GM19397 (cell line): ENCODE data around the gene COMMD4.

ENCODE experiments used
- ATAC-seq: cut with Tn5 transposase; IDR thresholded peaks from one replicate; pipeline ENCODE4 v1.9.1; 2021; ENCODE audit warnings: mild to moderate bottlenecking, moderate library complexity; ENCODE audit not compliant: unreplicated experiment

The COMMD4 gene

DNA sequence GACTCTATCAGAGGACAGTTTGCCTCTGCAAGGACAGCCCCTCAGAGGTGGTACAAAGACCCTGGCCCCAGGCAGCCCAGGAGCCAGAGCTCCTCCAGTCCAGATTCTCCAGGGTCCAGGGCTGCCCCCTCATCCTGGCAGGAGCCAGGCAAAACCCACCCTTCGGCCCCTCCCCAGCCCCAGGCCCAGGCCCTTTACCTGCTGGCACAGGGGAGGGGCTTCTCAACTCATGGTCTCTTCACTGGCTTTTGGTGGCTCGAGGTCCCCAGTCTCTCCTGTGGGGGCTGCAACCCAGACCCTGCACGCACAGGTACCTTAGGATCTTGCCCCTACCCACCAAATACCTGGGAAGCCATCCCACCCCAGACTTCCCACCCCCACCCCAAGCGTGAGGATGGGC, 19.5 kb downstream of the COMMD4 start:
- no peak for ATAC-seq

DNA sequence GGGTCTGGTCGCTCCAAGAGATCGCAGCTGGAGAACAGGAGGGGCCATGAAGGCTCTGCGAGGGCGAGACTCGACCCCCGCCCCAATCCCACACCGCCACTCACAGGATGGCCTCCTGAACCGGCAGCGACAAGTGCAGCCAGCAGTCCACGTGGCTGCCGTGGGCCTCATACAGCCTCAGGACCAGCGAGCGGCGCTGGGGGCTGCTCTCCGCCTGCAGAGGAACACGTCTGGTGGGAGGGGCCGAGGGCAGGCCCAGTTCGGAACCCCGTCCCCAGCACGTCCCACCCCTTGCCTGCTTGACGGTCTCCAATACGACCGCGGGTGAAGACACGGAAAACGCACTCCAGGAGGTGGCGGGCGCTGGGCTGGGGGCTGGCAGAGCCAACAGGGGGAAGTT, 20.1 kb downstream of the COMMD4 start:
- no peak for ATAC-seq

DNA sequence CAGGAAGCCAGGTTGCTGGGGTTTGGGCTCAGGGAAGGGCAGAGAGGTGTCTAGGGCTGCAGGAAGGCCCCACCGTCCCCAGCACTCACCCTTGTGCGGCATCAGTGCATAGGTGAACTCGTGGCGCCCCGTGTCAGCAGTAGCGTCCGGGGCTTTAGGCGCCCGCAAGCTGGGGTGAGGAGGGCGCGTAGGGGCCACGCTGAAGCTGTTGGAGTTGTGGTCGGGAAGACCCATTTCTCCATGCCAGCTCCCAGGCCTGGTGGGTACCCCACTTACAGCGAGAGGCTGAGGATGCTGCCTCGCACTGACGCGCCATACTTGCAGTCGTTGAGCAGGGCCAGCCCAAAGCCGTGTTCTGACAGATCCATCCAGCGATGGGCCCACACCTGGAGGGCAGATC, 20.7 kb downstream of the COMMD4 start:
- no peak for ATAC-seq

DNA sequence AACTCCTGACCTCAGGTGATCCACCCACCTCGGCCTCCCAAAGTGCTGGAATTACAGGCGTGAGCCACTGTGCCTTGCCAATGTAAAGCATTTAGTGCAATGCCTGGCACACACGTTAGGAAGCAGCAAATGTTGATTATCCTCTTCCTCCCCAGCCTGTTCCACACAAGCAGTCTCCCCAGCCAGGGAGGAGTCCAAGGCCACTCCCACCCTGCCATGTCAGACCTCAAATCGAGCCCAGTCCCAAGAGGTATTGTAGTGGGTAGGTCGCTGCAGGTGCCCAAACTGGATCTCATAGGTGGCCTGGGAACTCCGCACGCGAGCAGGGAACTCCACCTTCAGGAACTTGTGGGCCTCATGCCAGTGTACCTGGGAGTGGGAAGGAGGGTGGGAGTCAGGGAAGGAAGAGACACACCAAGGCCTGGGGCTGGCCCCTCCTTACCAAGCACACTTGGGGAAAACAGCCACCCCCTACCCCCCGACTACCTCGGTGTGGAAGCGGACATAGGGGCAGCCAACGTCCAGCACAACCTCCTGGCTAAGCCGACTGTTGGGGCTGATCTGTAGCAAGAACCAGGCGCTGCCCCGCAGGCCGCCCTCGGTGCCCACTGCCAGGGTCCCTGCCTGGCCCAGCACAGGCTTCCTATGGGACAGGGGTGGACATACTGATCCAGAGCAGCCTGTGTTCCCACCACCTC, 22.3 kb downstream of the COMMD4 start:
- ATAC-seq, result no peak

DNA sequence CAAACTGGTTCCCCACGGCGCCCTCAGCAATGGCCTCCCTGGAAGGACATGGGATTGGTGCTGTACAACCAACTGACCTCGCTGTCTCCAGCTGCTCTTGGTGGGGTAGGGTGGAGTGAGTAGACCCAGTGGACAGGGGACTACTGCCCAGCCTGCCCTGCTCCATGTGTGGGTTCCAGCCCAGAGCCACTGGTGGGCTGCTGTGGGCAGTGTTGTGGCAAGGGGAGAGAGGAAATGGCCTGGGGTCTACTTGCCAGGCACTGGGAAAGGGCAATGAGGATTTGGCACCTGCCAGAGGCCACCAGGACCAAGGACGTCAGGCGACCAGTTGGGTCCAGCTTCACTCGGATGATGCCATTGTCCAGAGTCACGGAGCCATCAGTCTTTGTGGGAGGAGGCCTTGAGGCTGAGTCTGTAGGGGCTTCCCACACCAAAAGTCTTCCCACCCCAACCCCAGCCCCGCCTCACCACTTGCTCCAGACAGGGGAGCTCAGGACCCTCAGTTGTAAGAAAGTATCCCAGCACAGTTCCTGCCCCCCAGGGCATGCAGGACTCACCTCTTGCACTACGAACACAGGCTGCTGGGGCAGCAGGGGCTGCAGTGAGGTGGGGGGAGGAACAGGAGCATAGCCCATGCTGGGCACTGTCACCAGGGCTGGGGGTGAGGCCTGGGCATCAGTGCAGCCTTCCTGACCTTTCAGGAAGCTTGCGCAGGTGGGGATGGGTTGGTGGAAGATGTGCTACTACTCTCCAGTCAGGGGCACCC, 23.1 kb downstream of the COMMD4 start:
- ATAC-seq, result no peak

DNA sequence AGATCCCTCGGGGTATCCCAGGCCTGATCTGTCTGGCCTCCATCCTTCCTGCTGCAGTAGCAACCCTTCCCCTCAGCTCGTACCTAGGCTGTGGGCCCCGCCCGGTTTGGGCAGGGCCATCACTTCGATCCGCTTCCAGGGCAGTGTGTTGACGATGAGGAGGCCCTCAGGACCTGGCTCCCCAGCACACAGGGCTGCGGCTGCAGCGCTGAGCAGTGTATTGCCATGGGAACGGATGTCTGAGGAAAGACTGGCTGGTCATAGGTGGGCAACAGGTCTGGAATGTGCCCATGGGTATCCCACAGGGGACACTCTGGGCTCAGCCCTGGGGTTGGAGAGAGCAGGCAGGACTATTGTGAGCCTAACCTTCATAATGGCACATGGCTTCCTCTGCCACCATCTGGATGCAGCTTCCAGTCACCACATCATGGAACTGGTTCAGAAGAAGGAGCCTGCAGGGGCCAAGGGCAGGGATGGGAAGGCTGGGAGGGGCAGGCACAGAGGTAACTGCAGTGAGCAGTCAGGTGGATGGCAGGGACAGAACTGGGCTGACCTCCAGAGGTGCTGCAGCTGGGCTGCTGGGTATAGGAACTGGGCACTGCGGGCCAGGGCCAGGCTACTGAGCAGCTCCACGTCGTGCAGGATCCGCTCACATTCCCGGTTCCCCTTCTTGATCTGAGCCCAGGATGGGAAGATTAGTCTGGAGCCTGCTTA, 23.8 kb downstream of the COMMD4 start:
- no peak for ATAC-seq

DNA sequence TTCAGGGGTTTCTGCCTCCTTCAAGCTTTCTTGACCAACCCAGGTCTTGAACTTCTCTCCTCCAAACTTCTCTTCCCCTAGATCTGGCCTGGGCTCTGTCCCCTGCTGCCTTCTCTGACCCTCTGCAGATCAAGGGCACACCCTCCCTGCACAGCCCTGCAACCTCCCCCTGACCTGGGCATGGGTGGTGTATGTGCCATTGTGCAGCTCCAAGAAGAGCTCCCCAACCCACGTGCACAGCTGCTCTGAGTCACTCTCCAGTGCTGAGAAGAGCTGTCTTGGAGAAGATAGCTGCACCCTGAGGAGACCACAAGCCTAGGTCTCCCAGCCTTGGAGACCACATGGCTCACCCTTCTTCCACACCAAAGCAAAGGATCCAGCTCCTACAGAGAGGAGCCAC, 24.5 kb downstream of the COMMD4 start:
- ATAC-seq, result no peak

DNA sequence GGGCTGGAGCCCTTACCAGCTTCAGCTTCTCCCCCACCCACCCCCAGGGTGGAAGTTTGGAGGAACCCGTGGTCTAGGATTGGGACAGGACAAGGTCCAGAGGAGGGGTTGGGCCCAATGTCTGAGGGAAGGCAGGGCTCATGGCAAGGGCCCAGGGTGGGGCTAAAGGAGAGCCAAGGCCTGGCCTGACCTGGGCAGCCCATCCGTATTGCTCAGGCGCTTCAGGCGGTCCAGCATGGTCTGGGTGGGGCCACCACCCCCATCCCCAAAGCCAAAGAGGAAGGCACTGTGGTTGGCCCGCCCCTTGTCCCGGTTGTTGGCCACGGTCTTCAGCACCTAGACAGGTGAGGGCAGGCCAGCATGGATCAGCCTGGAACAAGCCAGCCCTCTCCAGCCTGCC, 25.0 kb downstream of the COMMD4 start:
- ATAC-seq, result no peak

DNA sequence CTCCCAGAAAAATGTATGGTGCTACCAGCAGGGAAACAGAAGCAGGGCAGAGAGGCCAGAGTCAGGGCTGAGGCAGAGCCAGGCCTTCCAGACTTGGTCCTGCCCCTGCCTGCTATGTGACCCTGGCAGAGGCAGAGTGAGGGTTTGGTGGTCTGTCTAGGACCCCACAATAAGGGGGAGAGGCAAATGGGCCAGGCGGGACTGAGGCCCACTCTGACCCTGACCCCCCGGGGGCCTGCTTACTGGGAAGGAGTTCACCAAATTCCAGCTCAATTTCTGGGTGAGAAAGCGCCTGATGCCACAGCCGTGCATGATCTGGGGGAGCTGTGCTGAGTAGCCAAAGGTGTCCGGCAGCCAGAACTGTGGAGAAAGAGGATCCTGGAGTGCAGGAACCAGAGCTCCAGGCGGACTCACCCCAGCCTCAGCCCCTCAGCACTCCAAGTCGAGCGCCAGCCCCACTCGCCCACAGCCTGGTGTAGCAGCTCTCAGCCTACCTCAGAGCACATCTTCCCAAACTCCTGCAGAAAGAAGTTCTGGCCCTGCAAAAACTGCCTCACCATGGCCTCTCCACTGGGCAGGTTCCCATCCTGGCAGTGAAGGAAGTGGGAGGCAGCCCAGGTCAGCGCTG, 25.6 kb downstream of the COMMD4 start:
- no peak for ATAC-seq

DNA sequence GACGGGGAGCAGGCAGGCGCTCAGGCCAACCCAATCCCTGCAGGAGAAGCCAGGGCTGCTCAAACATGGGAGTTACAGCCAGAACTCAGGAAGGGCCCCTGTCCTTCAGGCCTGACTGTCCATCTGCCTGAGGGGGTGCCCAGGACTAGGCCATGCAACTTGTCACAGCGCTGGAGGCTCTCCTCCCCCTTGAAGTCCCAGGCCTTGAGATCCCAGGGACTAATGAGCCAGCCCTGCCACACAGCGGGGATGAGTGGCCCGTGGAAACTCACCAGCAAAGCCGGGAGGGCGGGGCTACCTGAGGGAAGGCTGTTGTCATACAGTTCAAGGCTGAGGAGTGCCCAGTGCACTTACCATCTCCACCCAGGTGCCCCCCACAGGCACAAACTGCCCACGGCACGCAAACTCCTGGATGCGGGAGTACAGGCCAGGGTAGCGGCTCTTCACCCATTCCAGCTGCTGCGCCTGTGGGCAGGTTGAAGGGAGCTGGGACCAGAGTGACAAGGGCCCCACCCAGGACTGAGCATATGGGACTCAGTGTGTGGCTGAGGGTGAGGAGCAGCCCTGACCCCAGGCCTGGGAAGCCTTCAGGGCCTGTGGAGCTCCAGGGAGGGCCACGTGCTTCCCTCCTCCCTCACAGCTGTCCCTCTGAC, 26.3 kb downstream of the COMMD4 start:
- no peak for ATAC-seq

DNA sequence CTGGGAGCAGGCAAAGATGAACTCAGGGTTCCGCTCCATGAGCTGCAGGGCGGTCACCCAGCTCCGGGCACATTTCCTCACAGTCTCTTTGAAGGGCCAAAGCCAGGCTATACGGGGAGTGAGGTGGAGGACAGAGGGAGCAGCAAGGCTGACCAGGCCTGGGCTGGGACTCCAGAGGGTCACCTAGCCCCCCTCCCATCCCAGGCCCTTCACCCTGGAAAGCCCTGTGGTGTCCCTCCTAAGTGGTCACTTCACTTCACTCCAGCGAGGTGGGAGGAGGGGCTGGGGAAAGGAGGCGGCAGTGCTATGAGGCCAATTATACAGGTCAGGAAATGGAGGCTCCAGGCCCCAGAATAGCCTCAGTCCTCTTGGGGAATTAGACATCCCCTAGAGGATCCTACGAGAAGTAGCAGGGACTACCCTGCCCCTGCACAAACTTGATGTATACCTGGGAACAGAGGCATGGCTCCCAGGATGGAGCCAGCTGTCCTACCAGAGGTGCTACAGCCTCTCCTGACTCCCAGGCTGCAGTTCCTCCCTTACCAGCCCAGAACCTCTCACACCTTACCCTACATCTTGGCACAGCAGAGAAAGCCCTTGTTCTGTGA, 26.9 kb downstream of the COMMD4 start:
- no peak for ATAC-seq

DNA sequence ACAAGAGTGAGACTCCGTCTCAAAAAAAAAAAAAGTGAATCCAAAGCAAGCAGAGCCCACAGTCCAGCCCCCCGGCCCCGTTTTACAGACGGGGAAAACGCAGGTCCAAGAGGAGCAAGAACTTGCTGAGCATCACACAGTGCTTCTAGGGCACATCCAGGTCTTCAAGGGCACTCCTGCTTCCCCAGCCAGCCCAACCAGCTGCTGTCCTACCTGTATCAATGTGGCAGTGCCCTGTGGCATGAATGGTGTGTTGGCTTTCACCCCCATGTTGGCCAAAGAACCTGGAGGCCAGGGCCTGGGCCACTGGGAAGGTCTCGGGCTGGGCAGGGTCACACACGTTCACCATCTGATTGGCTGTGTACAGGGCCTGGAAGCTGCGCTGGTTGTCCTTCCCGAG, 27.9 kb downstream of the COMMD4 start:
- ATAC-seq, result no peak

DNA sequence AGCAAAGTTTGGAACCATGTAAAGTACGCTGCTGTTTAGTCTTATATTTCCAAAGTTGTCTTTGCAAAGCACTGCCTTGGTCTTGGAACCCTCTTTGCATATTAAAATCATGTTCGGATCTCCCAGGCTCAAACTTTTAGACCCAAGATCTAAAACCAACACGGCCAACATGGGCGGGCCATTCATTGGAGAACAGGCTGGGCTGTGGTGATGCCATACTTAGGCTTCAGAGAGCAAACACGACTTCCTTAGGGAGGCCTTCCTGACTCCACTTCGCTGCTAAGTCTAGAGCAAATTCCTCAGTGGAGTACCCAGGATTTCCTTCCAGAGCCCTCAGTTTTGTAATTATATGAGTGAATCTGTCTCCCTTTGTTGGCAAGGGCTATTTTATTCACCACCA, 29.0 kb downstream of the COMMD4 start:
- ATAC-seq, result no peak

DNA sequence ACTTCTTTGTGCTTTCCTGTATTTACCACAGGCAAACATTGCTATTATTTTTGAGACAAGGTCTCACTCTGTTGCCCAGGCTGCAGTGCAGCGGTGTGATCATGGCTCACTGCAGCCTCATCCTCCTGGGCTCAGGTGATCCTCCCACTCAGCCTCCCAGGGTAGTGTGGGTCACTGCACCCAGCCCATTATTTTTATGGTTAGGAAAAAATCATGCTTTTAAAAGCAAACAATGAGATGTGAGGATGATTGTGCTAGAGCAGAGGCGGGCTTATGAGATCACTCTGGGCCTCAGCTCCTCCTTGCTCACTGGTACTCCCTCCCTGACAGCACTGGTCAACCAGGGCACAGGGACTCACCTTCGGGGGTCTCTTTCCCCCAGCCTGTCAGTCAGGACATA, 30.3 kb downstream of the COMMD4 start:
- ATAC-seq, result no peak

DNA sequence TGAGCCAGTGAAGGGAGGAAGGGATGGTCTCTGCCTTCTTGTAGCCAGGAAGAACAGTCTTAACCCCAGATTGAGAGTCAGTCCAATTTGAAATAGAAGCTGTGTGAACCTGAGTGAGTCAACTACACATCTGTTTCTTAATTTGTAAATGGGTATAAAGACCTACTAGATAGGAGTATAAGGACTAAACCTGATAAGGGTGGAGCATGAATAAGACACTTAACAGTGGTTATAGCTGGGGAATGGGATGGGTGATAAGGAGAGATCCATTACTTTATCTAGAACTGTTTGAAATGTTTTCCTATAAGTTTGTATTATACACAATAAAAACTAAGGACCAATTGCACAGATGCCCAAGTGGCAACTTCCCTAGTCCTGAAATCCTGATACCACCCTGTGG, 31.1 kb downstream of the COMMD4 start:
- ATAC-seq, result no peak

DNA sequence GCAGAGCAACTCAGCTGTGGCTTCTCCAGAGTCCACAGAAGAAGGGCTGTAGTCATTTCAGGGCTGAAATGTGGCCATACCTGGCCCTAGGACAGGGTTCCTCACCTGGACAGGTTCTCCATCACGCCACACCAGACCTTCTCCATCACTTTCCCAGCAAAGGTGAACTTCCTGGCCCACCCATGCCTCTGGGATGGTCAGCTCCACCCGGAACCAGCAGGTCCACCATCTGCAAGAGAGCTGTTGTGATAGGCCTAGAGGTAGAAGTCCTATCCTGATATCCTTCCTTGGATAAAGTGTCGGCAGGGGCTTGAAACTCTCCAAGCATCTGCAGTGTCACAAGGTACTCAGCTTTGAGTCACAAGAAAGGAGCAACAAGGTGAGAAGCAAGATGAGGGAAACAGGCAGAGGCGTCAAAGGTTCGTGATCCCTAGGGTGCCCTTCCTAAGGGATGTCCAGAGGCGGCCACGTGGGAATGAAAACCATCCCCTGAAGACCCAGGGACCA, 31.6 kb downstream of the COMMD4 start:
- no peak for ATAC-seq

DNA sequence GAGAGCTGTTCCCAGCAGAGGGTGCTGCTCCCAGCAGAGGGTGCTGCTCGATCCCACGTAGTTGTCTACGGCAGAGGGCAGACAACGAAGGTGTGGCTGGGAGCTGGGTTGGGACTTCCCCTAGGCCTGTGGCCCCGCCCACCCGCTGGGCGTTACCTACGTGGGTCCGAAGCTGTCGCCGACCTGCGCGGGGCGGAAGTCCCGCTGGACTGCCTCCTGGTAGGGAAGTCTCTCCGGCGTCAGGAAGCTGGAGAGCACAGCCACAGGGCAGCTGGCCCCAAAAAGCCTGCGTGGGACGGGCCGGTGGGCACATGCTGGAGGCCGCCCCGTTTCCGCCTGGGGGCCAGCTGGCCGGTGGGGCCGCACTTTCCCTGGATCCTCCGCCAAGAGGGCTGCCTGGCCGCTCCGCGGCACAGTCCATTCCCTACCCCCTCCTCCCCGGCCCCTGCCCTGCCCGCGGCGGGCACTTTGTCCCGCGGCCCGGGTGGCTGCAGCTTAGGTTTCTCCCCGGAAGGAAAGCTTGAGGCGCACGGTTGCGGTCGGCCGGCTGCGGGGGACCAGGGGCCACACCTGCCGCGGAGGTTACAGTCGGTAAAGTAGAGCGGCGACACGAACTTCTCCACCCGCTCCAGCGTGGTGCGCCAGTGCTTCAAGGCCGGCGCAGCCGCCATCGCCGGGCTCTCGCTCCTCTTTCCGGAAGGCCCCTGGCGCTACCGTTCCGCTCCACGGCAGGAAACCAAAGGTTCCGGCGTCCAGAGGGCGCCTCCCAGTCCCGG, 32.2 kb downstream of the COMMD4 start, which contains the start of gene MAN2C1:
MAN2C1 (minus strand) TSS at position 695 of the 776 bp plus-strand sequence; CDS start at position 671, 24 bp downstream.
- ATAC-seq, result peak; percentile 87

DNA sequence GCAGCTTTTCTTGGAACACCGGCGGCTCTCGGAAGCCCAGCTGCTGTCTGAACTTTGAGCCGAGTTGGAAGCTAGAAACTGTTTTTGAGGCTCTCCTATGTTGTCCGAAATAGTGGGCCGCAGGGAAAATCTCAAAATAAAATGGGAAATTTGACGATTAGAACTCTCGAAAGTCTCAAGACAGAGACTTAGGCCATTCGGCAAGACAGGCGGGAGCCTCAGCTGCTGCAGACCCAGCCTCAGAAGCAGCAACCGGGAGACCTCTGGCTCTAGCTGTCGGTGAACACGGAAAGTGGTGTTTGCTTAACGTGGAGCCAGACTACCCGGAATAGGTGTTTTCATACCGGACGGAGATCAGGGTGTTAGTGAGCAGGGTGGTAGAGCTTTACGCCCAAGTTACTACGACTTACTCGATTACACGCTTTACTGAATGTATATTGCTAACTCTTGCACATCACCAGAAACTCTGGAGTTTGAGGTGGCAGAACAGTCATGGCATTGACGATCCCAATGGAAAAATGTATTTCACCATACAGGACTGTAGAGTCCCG, 32.9 kb downstream of the COMMD4 start:
- ATAC-seq, result no peak

DNA sequence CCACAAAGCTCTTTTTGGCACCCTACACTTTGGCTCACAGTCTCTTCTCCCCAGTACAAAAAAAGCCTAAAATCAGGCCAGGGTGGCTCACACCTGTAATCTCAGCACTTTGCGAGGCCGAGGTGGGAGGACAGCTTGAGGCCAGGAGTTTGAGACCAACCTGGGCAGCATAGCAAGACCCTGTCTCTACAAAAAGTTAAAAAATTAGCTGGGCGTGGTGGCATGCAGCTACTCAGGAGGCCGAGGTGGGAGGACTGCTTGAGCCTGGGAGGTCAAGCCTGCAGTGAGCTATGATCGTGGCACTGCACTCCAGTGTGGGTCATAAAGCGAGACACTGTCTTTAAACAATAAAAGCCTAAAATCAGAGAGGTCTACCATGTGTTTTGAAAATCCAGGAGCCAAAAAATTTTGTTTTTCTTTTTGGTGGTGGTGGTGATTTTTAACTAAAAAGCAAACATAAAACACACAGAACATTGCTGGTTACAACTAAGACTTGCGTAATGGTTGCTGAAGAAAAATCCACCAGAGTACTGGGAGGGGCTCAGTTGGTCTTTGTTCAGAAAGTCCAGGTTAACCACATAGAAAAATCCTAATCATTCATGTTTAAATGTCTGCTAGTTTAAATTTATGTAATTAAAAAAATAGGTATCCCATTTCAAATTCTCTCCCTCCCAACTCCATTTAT, 34.2 kb downstream of the COMMD4 start:
- no peak for ATAC-seq
